SKM-1 treated with dmso at 0.1 percent for 144 hours (cell line): ENCODE results near the gene CALN1.
"Not testable (repeated sequence)": the region's sequence is repeated elsewhere in the genome, so short reads cannot be mapped to it uniquely, and the experiment has no call there.

ENCODE experiments used
- DNase-seq: peaks from one replicate; lab custom pipeline; 2025; ENCODE audit not compliant: unreplicated experiment; lab: John Stamatoyannopoulos, UW

CALN1 gene

DNA sequence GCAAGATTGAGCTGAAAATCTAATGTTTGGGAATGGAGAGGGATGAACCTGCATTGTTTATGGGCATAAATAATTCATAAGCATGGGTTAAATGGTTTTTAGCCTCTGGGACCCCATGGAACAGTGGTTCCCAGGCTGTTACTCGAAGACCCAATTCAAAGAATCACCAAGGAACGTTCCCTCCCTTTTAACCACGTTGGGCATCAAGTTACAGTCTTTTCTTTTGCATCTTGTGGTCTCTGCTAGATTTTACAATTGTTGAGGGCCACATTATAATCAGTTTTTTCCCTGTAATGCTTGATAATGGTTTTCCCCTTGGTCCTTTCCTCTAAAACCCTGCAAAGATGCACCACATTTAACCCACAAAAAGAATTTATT lies 2.5 kb downstream of the CALN1 start:
- DNase-seq = no peak

DNA sequence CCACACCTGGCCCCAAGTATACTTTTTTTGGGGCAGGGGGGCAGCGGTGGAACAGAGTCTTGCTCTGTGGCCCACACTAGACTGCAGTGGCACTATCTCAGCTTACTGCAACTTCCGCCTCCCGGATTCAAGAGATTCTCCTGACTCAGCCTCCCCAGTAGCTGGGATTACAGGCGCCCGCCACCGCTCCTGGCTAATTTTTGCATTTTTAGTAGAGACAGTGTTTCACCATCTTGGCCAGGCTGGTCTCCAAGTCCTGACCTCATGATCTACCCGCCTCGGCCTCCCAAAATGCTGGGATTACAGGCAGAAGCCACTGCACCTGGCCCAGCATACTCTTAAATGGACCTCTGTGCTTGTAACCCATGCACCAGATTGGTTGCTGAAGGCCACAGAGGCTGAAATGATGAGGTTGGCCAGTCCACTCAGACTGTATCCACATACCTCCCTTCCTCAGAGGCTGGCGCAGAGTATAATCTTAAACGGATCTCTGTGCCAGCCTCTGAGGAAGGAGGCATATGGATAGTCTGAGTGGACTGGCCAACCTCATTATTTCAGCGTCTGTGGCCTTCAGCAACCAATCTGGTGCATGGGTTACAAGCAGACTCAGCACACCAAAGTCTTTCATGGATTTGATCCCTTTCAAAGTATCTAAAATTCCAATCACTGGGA lies 3.0 kb downstream of the CALN1 start:
- DNase-seq = no peak

DNA sequence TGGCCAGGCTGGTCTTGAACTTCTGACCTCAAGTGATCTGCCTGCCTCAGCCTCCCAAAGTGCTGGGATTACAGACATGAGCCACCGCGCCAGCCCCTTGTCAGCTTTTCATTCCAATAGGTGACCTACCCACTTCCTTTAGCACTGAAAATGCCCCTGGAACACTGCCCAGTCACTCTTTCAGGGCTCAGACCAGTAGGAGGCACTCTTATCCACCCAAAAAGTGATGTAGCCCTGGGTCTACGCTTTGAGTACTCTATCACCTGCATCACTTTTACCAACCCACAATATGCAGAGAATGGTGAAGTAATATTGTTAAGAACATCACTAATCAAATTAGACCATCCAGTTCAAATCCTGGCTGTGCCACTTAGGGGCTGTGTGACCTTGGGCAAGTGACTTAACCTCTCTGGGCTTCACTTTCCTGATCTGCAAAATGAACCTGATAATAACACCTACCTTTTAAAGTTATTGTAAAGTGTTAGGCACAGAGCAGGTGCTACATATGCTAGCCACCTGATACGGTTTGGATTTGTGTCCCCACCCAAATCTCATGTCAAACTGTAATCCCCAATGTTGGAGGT lies 5.2 kb downstream of the CALN1 start:
- no peak for DNase-seq

DNA sequence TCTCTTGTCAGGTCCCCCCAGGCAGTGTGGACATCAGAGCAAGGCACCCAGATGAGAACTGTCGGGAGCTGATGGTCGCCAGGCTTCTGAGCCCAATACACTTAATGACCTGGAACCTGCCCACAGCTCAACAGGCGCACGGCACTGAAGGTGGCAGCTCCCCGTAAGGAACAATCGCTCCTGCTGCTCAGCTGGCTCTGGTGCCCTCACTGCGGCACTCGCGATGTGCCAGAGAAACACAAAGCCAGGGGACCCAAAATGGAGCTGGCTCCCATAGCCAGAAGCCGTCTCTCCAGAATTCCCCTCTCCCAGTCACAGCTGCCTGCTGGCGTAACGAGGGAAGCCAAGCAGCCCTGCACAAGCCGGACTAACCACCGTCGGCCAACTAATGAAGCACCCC lies 6.3 kb downstream of the CALN1 start:
- DNase-seq = no peak

DNA sequence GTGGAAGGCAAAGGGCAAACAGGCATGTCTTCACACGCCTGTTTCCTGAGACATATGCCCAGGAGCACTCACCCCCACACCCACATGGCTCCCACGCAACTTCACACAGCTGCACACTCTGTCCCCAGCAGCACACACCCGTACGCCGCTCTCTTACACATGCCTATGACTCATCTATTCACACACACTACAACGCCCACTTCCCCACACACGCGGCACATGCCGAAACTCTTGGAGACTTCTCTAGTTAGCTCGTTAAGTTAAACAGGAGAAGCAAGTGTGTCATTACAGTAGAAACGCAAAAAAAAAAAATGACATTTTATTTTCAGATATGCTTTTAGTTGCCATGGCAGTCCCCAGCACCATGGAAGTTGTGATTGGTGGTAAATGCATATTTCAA lies 6.7 kb downstream of the CALN1 start:
- DNase-seq = no peak

DNA sequence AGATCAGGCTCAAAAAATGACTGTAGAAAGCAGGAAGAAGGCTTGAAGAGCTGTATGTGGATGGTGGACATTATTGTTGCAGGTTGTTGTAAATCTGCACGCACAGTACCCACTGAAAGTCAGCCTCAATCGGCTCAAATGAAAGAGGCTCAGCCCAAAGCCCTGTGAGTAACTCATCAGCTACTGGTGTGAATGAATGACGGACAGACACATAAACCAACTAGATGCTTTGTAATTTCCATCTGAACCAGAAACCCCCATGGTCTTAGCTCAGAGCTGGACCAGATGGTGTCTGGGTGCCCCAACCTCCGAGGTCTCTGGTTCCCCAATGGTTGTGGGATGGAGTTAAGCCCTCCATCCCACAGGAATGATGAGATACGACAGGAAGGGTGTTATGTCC lies 7.4 kb downstream of the CALN1 start:
- no peak for DNase-seq

DNA sequence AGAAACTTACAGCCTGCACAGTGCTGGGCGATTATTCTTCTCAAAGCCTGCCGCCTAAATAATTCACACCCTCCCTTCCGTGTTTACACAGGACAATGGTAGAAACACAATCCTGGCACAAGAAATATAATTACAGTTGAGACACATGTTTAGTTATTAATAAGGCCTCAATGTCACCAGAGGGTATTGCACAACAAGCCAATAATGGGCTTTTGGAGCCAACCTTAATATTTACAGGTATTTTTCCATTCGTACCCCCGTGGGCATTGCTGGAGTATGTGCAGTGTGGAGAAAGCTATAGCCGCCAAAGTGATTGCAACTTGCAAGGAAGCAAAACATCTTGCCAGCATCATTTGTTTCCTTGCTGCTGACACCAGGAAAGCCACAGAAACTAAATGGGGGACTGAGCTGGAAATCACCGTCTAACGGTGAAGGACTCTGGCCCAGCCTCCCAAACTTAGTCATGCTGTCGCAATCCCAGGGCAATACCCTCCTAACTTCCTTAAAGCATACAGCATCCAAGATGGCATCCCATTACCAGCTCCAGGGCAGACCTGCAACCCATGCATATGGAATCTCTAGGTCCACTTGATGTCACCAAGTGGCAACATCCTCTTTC lies 8.6 kb downstream of the CALN1 start:
- DNase-seq = no peak

DNA sequence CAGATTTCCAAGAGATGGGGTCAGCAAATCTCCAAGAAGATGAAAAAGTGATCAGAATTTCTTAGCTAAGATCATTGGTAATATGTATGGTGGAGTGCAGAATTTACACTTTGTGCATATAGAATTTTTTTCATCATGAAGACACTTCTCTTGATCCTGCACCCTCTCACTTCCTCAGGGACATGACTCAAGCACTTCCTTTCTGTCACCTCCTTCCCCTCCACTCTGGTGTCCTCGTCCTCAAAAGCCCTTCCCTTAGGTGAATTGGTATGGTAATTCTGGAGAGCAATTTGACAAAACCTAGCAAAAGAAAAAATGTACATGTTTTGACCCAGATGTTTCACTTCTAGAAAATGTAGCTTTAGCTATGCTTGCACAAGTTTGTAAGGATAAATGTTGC lies 18.1 kb downstream of the CALN1 start:
- no peak for DNase-seq

DNA sequence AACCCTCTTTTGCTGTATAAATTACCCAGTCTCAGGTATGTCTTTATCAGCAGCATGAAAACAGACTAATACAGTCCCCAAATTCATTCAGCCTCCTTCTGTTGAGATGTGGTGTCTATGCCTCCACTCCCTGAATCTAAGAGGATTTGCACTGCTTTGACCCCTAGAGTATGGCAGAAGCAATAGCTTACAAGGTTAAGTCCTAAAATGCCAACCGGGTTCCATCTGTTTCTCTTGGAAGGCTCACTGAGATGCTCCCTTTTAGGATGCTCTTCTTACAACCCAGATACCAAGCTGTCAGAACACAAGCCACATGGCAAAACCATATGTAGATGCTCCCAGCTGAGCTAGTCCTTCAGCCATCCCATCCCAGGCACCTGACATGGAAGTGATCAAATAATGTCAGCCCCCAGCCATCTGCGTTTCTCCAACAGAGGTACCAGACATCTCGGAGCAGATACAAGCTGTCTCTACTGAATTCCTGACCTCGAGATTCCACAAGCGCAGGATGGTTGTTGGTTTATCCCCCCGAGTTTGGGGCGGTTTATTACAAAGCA lies 20.2 kb downstream of the CALN1 start:
- DNase-seq = no peak

DNA sequence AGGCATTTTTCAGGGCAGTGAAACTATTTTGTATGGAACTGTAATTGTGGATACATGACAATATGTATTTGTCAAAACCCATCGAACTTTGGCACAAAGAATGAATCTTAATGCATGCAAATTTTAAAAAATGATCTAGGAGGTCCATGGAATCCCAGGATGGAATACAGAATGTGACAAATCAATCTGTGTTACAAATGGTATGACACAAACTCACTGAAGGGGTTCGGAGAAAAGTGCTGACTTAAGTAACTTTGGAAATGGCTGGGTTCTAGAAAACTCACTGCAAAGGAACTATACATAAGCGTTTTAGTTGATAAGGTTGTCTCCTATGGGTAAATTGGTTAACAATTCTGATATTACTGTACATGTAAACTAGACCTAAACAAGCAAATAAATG lies 26.0 kb downstream of the CALN1 start:
- no peak for DNase-seq

DNA sequence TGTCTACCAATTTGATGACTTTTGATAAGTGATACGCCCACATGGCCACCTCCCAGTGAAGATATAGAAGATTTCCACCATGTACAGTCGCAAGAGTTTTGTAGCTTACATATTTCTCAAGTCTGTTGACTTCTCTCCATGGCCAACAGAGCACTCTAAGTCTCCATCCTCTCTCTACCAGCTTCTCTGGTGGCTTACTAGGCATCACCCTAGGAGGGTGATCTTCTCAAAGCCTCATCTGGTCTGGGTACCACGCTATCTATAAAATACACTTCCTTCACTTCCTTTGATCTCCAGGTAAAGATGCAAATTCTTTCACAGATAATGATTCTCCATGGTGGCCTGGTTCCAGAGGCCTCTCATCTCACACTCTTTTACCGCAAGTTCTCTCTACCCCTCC lies 49.9 kb downstream of the CALN1 start:
- no peak for DNase-seq

DNA sequence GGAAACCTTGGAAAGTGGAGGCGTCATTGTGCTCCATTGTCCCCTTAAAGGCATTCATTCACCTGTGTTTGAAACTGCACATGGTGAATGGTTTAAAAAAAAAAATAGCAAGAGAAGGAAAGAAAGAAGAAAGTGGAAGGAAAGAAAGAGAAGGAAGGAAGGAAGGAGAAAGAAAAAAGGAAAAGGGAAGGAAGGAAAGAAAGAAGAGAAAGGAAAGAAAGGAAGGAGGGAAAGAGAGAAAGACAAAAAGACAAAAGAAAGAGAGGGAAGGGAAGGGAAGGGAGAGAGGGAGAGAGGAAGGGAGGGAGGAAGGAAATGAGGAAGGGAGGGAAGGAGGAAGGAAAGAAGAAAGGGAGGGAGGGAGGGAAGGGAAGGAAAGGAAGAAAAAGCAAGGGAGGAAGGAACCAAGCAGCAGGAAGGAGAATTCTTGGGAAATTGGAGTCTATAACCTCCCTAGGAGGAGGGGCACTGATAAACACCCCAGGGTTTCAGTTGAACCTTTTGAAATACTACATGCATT lies 66.9 kb downstream of the CALN1 start:
- DNase-seq = no peak

DNA sequence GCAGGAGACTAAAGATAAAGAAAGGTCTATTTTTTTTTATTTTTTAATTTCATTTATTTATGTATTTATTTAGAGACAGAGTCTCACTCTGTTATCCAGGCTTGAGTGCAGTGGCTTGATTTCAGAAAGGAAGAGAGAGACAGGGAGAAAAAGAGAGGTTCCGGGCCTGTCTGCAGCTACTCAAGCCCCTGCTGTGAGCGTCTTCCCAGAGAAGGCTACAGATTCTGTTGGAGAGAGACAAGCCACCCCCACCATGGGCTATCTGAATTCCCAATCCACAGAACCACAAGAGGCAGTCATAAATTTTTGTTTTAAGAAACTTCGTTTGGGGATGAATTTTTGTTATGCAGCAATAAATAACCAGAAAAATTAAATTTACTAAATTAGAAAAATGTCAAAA lies 68.1 kb downstream of the CALN1 start:
- DNase-seq = no peak

DNA sequence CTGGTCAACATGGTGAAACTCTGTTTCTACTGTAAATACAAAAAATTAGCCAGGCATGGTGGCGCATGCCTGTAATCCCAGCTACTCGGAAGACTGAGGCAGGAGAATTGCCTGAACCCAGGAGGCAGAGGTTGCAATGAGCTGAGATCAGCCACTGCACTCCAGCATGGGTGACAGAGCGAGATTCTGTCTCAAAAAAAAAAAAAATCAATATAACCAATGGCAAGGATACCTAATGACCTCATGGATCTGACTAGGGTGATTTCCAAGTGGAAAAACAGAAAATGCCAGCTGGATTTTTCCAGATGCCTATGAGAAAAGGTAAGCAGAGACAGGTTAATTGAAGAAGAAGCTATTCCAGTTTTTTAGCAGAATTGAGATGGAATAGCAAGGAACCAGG lies 68.8 kb downstream of the CALN1 start:
- not testable (repeated sequence) for DNase-seq

DNA sequence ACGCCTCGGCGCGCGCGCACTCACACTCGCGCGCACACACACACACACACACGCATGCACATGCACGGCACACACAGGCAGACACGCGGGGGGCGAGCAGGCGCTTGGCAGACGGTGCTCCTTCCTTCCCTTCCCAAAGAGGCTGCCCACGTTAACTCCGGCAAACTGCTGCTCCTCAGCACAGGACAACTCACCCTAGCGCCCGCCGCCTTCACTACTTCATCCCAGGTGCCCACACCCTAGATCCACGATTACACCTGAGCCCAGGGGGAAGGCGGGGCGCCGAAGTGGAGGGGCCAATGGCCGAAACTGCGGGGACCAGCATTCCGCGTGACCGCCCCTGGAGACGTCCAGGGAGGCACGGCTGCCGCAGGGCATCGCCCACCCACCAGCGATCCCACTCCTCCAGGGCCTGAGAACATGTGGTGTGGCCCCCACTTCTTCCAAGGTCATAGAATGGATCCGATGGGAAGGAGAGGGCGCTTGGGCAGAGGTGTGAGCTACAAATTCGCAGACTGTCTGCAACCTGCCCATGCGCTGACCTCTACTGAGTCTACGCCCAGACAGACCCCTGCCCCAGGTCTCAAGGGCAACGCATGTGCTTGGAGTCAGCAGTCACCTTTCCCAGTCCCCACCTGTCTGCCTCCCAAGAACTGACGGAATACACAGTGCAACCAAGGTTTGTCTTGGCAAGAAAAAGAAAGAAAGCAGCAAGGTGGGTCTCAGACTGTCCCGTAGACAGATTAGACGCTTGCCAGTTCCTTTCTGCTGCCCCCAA lies 74.6 kb downstream of the CALN1 start:
- no peak for DNase-seq

DNA sequence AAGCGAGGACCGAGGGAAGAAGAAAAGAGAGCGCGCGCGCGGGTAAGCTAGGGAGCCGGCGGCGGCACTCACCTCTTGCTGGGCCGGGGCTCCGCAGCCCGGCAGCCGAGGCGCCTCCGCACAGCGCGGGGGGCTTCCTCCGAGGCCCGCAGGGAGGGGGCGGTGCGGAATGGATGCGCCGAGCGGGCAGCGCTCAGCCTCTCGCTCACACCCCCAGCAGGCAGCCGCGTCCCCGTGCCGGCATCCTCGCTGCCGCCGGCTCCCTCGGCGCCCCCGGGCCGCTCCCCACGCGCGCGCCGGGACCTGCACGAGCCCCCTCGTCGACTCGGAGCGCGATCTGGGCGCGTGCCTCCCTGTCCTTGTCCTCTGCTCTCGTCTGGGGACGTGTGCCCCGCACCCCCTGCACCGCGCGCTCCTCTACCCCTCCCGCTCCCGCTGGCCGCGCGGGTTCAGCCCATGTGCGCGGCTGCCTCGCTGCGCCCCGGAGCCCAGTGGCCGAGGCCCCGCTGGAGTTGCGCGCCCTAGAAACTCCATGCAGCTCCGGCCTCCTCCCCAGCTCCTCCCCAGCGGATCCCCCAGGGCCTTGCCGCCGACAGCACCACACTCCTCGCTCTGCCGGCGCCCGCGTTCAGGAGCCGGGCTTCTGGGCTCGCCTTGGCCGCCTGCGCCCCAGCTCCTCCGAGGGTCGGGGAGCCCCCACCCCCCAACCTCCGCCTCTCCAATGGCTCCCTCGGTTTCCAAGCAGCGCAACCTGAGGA lies 75.3 kb downstream of the CALN1 start:
- DNase-seq = no peak

DNA sequence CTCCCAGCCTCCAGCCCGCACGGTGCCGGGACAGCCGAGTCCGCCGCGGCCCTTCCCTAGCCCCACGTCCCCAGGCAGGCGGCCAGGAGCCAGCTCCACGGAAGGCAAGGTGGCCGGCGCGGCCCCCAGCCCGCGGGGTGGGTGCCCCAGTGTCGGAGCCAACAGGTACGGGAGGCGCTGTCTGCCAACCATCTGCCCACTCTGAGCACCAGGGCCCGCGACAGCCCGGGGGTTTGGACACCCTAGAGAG lies 75.8 kb downstream of the CALN1 start:
- DNase-seq = no peak

DNA sequence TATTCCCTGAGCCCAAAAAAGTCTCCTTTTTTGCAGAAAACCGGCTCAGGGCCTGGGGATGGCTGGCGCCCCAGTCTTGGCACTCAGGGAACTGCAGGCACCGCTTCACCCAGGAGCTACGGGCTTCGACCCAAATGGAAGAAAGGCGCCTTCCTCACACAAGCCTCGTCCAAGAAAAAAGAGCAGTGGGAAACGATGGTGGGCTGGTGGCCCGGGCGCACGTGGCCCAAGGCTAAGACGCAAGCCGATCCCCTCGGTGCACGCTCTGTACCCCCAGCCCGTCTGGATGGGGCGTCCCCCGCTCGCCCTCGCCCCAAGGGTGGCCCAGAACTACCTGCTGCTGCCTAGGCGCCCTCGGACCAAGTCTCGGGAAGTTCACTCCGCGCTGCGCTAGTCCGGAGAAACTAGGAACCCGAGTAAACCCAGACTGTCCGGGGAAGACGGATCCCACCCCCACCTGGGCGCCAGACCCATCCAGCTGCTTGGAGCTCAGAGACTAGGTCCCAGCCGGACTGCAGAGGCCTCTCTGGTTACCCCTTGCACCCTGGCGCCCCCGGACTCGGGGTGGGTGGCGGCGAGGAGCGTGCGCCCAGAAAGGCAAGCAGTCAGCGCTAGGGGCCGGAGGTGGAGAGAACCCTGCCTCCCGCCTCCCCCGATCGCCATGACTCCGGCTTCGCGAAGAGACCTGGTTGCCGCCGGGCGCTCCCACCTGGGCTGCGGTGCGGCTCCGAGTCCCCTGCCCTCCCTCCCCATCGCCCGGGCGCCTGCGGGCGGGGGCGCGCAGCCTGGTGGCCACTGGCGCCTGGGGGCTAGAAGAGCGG lies 76.4 kb downstream of the CALN1 start:
- no peak for DNase-seq

DNA sequence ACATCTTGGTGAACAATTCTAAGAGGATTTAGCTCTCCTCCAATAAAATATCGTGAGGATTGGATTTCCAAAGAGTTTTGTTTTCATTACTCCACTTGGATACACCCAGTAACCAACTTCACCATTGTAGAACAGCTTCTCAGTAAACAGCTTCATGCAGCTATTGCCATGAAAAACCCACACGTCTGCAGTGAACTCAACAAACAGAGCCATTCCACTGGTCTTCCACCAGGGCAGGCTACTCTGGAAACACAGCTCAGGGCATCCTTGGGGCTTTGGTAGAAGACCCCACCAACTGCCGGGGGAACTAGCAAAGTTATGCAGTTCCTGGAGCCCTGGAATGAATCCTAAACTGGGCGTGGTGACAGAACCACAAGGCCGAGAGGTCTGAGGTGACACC lies 77.4 kb downstream of the CALN1 start:
- DNase-seq = no peak

DNA sequence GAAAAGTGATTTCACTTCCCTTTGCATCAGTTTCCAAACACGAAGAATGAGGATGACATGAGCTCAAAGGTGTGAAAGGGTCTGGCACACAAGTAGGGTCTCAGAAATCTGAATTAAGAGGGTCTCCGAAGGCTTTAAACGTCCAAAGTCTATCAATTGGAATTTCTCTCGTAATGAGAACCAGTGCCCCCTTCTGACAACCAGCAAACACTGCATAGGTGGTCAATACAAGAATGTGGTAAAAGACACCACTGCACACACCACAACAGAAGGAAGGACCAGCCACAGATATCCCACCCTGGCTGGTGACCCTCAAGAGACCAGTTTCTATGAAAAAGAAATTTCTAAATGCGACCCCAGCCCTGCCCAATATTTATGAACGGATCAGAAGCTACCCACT lies 78.1 kb downstream of the CALN1 start:
- no peak for DNase-seq
